ENCODE data around the gene CD1C. TPM values are rescaled to one million over a fixed set of nuclear protein-coding genes. Genes with fewer than 3 reads are reported as not detected.

The CD1C gene
- total and polyA plus RNA-seq, 9 of the 15 experiments (the other 6 are each of a cell fraction or from before 2014, with no cell fraction given) = not detected

DNA sequence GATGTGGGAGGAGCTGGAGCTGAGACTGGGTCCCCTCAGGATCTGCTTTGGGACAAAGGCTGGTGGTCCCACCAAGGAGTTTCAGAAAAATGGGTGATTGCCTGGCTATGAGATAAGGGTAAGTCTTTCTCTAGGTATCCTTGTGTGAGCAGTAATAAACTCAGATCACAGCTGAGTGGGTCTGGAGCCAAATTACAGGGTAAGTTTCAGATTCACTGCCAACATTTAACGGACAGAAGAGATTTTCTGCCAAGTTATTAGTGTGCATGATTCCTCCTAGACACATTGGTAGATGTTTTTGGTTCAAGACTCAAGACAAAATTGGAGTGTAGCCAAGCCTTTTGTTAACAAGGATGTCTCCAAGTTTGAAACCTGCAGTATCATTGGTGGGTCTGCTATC, 34.1 kb downstream of the CD1C start:
- CTCF ChIA-PET (ENCODE audit: low intra/inter-chr PET ratio) = no interaction called here
- Histone ChIP-seq H3K4me3 (no peak overlapping the region), H3K9ac (ENCODE audit: insufficient read depth in 1 of 2, low read depth in 2 of 2, low read length in 2 of 2) (no peak overlapping the region), H3K27ac (ENCODE audit: extremely low read depth, low read depth, low read length) (no peak overlapping the region), H3K9me1 (ENCODE audit: control insufficient read depth, insufficient read depth, low read length) (no peaks in the 10 kb centered on the region), H3K27me3 (ENCODE audit: control insufficient read depth in 2 of 2, insufficient read depth in 2 of 2, low read length in 2 of 2) (no peaks in the 10 kb centered on the region), H3K4me1 (replicated peaks in 1 of 2; ENCODE audit: control insufficient read depth in 2 of 2, insufficient read depth in 2 of 2, low read length in 2 of 2) (no peaks in the 10 kb centered on the region), H3K36me3 (ENCODE audit: control insufficient read depth, insufficient read depth, low read length) (no peaks in the 10 kb centered on the region), H3K79me2 (ENCODE audit: control insufficient read depth, insufficient read depth, low read length) (no peaks in the 10 kb centered on the region), H4K20me1 (replicated peaks; ENCODE audit: control insufficient read depth, insufficient read depth, low read length) (no peaks in the 10 kb centered on the region), H2AFZ (ENCODE audit: low read depth, low read length) (no peak overlapping the region), H3K4me2 (ENCODE audit: insufficient read depth, low read length) (no peak overlapping the region), H3K9me3 (replicated peaks; ENCODE audit: control insufficient read depth, insufficient read depth, low read depth, low read length) (no peaks in the 10 kb centered on the region)
- POLR2A ChIA-PET = no interaction called here
- DNase-seq (ENCODE audit: extremely low read depth in 1 of 4, low spot score in 3 of 4) (no peak), FAIRE-seq (no peak), ATAC-seq (no peak)
- BruUV-seq (replicated peaks) = no TSS peak
- intact Hi-C loops (cut with micrococcal nuclease) (no loop called here), in situ Hi-C loops (cut with MboI) (no loop called here)
- TF ChIP-seq FOS (IDR thresholded peaks at IDR 0.05; ENCODE audit: extremely low read depth, insufficient read length) = no peak
- no peak for TF ChIP-seq CBX8 (IDR thresholded peaks at IDR 0.05; ENCODE audit: borderline replicate concordance, extremely low read depth, low read depth, low read length, poor library complexity, severe bottlenecking)
- TF ChIP-seq SRSF9 (IDR thresholded peaks at IDR 0.05; ENCODE audit: borderline replicate concordance, low read depth, low read length) = no peak
- no peak for TF ChIP-seq ZNF239 (CRISPR knock-in tag; IDR thresholded peaks at IDR 0.05)
- no peak for TF ChIP-seq SMAD2 (IDR thresholded peaks at IDR 0.05; ENCODE audit: low read depth, low read length)
- TF ChIP-seq SRSF3 (IDR thresholded peaks at IDR 0.05; ENCODE audit: insufficient read depth, low read length) = no peak
- TF ChIP-seq TAL1 (IDR thresholded peaks at IDR 0.05) = no peak
- no peak for TF ChIP-seq FIP1L1 (IDR thresholded peaks at IDR 0.05; ENCODE audit: low read depth, low read length, poor library complexity, severe bottlenecking)
- TF ChIP-seq GTF2F1 (IDR thresholded peaks at IDR 0.05; ENCODE audit: low read depth, low read length) = no peak
- TF ChIP-seq RBM15 (IDR thresholded peaks at IDR 0.05; ENCODE audit: insufficient read depth, low read length) = no peak
- no peak for TF ChIP-seq HMG20A (CRISPR knock-in tag; conservative IDR thresholded peaks at IDR 0.05)
- TF ChIP-seq MCM7 (IDR thresholded peaks at IDR 0.05) = no peak
- no peak for TF ChIP-seq MED1 (CRISPR knock-in tag; IDR thresholded peaks at IDR 0.05; ENCODE audit: borderline replicate concordance)
- no peak for TF ChIP-seq MAFF (IDR thresholded peaks at IDR 0.05; ENCODE audit: low read length)
- no peak for TF ChIP-seq NFXL1 (CRISPR knock-in tag; IDR thresholded peaks at IDR 0.05)
- no peak for TF ChIP-seq ZNF232 (CRISPR knock-in tag; IDR thresholded peaks at IDR 0.05)
- no peak for TF ChIP-seq ZHX1 (conservative IDR thresholded peaks at IDR 0.05; ENCODE audit: low read length)
- WGBS (ENCODE audit: insufficient coverage, low coverage, missing lambda C conversion rate) = 6% methylated on average over 1 of the region's 1 CpG
